GM18508 (cell line): Measurements from ENCODE around the gene KISS1.

Experiments used
- ATAC-seq: cut with Tn5 transposase; IDR thresholded peaks from one replicate; pipeline ENCODE4 v1.9.1; 2021; ENCODE audit warnings: moderate number of reproducible peaks; ENCODE audit not compliant: insufficient read depth, unreplicated experiment

KISS1 gene

GRCh38 chr1:204143276-204144041 is 52.8 kb downstream of the KISS1 start:
- ATAC-seq = no peak

GRCh38 chr1:204142032-204142974 is 54.0 kb downstream of the KISS1 start:
- no peak for ATAC-seq

GRCh38 chr1:204141131-204141530 is 55.2 kb downstream of the KISS1 start:
- ATAC-seq = no peak
